H1 (cell line): ENCODE measurements around the gene ZMIZ1. TPM values are rescaled to one million over a fixed set of nuclear protein-coding genes. Genes with fewer than 3 reads are reported as not detected.
A peak's percentile ranks its signal among the peaks of the same experiment; 100 is the strongest.

Experiments used
- CTCF ChIA-PET: fragments of 300-600 bp; sonication (Branson Sonifier 250); formaldehyde crosslinking; loops from one replicate; lab custom pipeline; 2021; ENCODE audit not compliant: partially characterized antibody; lab: Charles Lee
- POLR2A ChIA-PET: fragments of 300-600 bp; sonication (Branson Sonifier 250); formaldehyde crosslinking; loops from one replicate; lab custom pipeline; 2021; ENCODE audit warnings: inconsistent platforms; ENCODE audit not compliant: partially characterized antibody; lab: Charles Lee
- DNase-seq, 2 experiments: peaks; one replicate each; pipeline versions ENCODE4 v3.0.0 to v3.0.0-alpha.2; 2010 to 2022; ENCODE audit warnings: low spot score in 2 of 2, low read depth in 1 of 2, mixed read lengths in 1 of 2
- FAIRE-seq: peaks from 2 replicates; lab custom pipeline; 2011; peaks lifted over from hg19 to GRCh38; lab: Jason Lieb, UNC
- H2AFZ ChIP-seq: 2 replicates; pipeline ENCODE4 v1.8.1; 2012; ENCODE audit warnings: low read length, inconsistent platforms
- H2AK5ac ChIP-seq: 2 replicates; pipeline ENCODE4 v1.6.1; 2013; ENCODE audit warnings: low read depth, low read length
- H2BK120ac ChIP-seq: replicated peaks from 2 replicates; pipeline ENCODE3; 2013; ENCODE audit warnings: low read depth, low read length, inconsistent platforms
- H2BK12ac ChIP-seq: 2 replicates; pipeline ENCODE4 v1.6.1; 2013; ENCODE audit warnings: low read depth, low read length
- H2BK15ac ChIP-seq: 2 replicates; pipeline ENCODE4 v1.6.1; 2013; ENCODE audit warnings: low read length
- H2BK20ac ChIP-seq: 2 replicates; pipeline ENCODE4 v1.6.1; 2013; ENCODE audit warnings: low read length
- H2BK5ac ChIP-seq: 2 replicates; pipeline ENCODE4 v1.6.1; 2013; ENCODE audit warnings: low read depth, low read length
- H3K14ac ChIP-seq: 2 replicates; pipeline ENCODE4 v1.6.1; 2013; ENCODE audit warnings: inconsistent platforms; ENCODE audit not compliant: insufficient read length
- H3K18ac ChIP-seq: 2 replicates; pipeline ENCODE4 v1.6.1; 2013; ENCODE audit warnings: low read length; ENCODE audit errors: extremely low read depth
- H3K23ac ChIP-seq: 2 replicates; pipeline ENCODE4 v1.6.1; 2013; ENCODE audit warnings: inconsistent platforms; ENCODE audit not compliant: insufficient read length
- H3K23me2 ChIP-seq: 2 replicates; pipeline ENCODE4 v1.6.1; 2013; ENCODE audit warnings: low read depth, low read length
- H3K27ac ChIP-seq: 2 replicates; pipeline ENCODE4 v1.6.1; 2011; ENCODE audit warnings: low read depth, low read length, inconsistent platforms
- H3K27me3 ChIP-seq, 4 experiments: replicated peaks in 1 of 4; 1 replicate in 1 of 4; 2 replicates in 3 of 4; pipeline versions ENCODE4 v1.6.1 to v1.8.1; 2011 to 2013; ENCODE audit warnings: low read length in 3 of 4, mild to moderate bottlenecking in 3 of 4, inconsistent platforms in 2 of 4, mixed read lengths in 2 of 4, moderate library complexity in 1 of 4; ENCODE audit not compliant: control insufficient read depth in 3 of 4, insufficient read depth in 3 of 4; ENCODE audit errors: extremely low read depth in 1 of 4
- H3K36me3 ChIP-seq, 4 experiments: 2 replicates each; pipeline versions ENCODE4 v1.6.1 to v1.8.1; 2011 to 2013; ENCODE audit warnings: mild to moderate bottlenecking in 4 of 4, low read length in 3 of 4, moderate library complexity in 2 of 4, control low read depth in 1 of 4, inconsistent platforms in 1 of 4; ENCODE audit not compliant: insufficient read depth in 4 of 4, control insufficient read depth in 2 of 4
- H3K4ac ChIP-seq: replicated peaks from 2 replicates; pipeline ENCODE3; 2013; ENCODE audit warnings: low read length, low read depth, mixed read lengths, inconsistent platforms; ENCODE audit not compliant: insufficient read length
- H3K4me1 ChIP-seq, 4 experiments: replicated peaks in 1 of 4; 1 replicate in 1 of 4; 2 replicates in 3 of 4; pipeline versions ENCODE4 v1.6.1 to v1.8.1; 2011 to 2013; ENCODE audit warnings: low read length in 3 of 4, inconsistent platforms in 2 of 4, mixed read lengths in 1 of 4; ENCODE audit not compliant: insufficient read depth in 4 of 4, control insufficient read depth in 3 of 4
- H3K4me2 ChIP-seq, 2 experiments: 2 replicates each; pipeline versions ENCODE4 v1.6.1 to v1.8.1; 2011 to 2013; ENCODE audit warnings: low read depth in 2 of 2, low read length in 2 of 2, control low read depth in 1 of 2, inconsistent platforms in 1 of 2, mild to moderate bottlenecking in 1 of 2; ENCODE audit not compliant: insufficient read depth in 1 of 2
- H3K4me3 ChIP-seq, 4 experiments: fragments of 200-600, 300-600 bp in 1 of 4; sonication (generic), shearing (Covaris generic), sonication (Bioruptor Twin) in 1 of 4; 2 replicates each; pipeline versions ENCODE4 v1.5.1 to v1.8.1; 2011 to 2016; ENCODE audit warnings: low read length in 4 of 4, low read depth in 3 of 4, control low read depth in 2 of 4, inconsistent platforms in 2 of 4, mild to moderate bottlenecking in 2 of 4, mixed read lengths in 1 of 4, moderate library complexity in 1 of 4; ENCODE audit not compliant: insufficient read depth in 2 of 4; ENCODE audit errors: extremely low read depth in 1 of 4
- H3K56ac ChIP-seq: replicated peaks from 2 replicates; pipeline ENCODE3; 2013; ENCODE audit warnings: low read depth, mild to moderate bottlenecking, mixed read lengths, low read length, inconsistent platforms; ENCODE audit not compliant: insufficient read length
- H3K79me1 ChIP-seq: 2 replicates; pipeline ENCODE4 v1.6.1; 2013; ENCODE audit warnings: low read depth, low read length, control low read depth
- H3K79me2 ChIP-seq, 2 experiments: 2 replicates each; pipeline versions ENCODE4 v1.6.1 to v1.8.1; 2012 to 2013; ENCODE audit warnings: low read length in 2 of 2, mild to moderate bottlenecking in 2 of 2, inconsistent platforms in 1 of 2; ENCODE audit not compliant: insufficient read depth in 2 of 2, control insufficient read depth in 1 of 2
- H3K9ac ChIP-seq, 4 experiments: replicated peaks in 1 of 4; 1 replicate in 1 of 4; 2 replicates in 3 of 4; pipeline versions ENCODE4 v1.6.1 to v1.8.1; 2011 to 2013; ENCODE audit warnings: low read depth in 3 of 4, low read length in 3 of 4, control low read depth in 2 of 4, mild to moderate bottlenecking in 2 of 4, moderate library complexity in 2 of 4, inconsistent platforms in 1 of 4; ENCODE audit errors: extremely low read depth in 1 of 4
- H3K9me3 ChIP-seq, 2 experiments: 2 replicates each; pipeline versions ENCODE4 v1.6.1 to v1.8.1; 2012 to 2013; ENCODE audit warnings: mild to moderate bottlenecking in 2 of 2, moderate library complexity in 2 of 2, control low read depth in 1 of 2, inconsistent platforms in 1 of 2, low read depth in 1 of 2, low read length in 1 of 2, mixed read lengths in 1 of 2; ENCODE audit not compliant: insufficient read depth in 2 of 2
- H4K20me1 ChIP-seq, 2 experiments: replicated peaks in 1 of 2; 2 replicates each; pipeline versions ENCODE3 to v1.8.1; 2011 to 2013; ENCODE audit warnings: inconsistent platforms in 2 of 2, low read length in 2 of 2, mild to moderate bottlenecking in 1 of 2; ENCODE audit not compliant: insufficient read depth in 2 of 2, control insufficient read depth in 1 of 2
- H4K5ac ChIP-seq: 2 replicates; pipeline ENCODE4 v1.6.1; 2013; ENCODE audit warnings: low read length, low read depth, mixed read lengths, inconsistent platforms; ENCODE audit not compliant: insufficient read length
- H4K8ac ChIP-seq: 2 replicates; pipeline ENCODE4 v1.8.0; 2013; ENCODE audit warnings: mild to moderate bottlenecking, moderate library complexity, low read length, inconsistent platforms; ENCODE audit not compliant: insufficient read depth; ENCODE audit errors: extremely low read depth
- H4K91ac ChIP-seq: replicated peaks from 2 replicates; pipeline ENCODE3; 2013; ENCODE audit warnings: low read length, mixed read lengths, inconsistent platforms; ENCODE audit not compliant: insufficient read length
- BCL11A ChIP-seq, 2 experiments: IDR thresholded peaks; one replicate each; pipeline ENCODE4 v1.6.1; 2011; ENCODE audit warnings: low read depth in 2 of 2, low read length in 2 of 2, mild to moderate bottlenecking in 2 of 2
- KDM5A ChIP-seq: fragments of 200-600 bp; IDR thresholded peaks from 2 replicates; pipeline ENCODE4 v1.7.1; 2012; ENCODE audit warnings: mild to moderate bottlenecking, low read length, inconsistent platforms, mixed read lengths
- MAFK ChIP-seq: IDR thresholded peaks from 2 replicates; pipeline ENCODE4 v1.6.1; 2012; ENCODE audit warnings: low read depth, mild to moderate bottlenecking, improper control_type of control experiment, low read length
- NRF1 ChIP-seq: IDR thresholded peaks from 2 replicates; pipeline ENCODE4 v1.6.1; 2011; ENCODE audit warnings: mild to moderate bottlenecking, low read depth, low read length, improper control_type of control experiment
- SIRT6 ChIP-seq: IDR thresholded peaks from one replicate; pipeline ENCODE4 v1.7.1; 2012; ENCODE audit warnings: low read length, inconsistent platforms
- ZNF274 ChIP-seq: IDR thresholded peaks from 2 replicates; pipeline ENCODE4 v1.7.0; 2012; ENCODE audit warnings: low read length, borderline replicate concordance; ENCODE audit errors: extremely low read depth
- WGBS, 2 experiments: shearing (Covaris generic) in 1 of 2; methylation state at CpG; one replicate each; pipeline versions ENCODE4 v1.1.6 to v1.1.7; 2013 to 2015; ENCODE audit warnings: low lambda C conversion rate in 2 of 2, mixed read lengths in 2 of 2, inconsistent platforms in 1 of 2, low coverage in 1 of 2, missing lambda C conversion rate in 1 of 2; ENCODE audit not compliant: insufficient replicate concordance in 2 of 2, insufficient coverage in 1 of 2, insufficient read length in 1 of 2; ENCODE audit errors: extremely low coverage in 1 of 2, missing lambda C conversion rate in 1 of 2; 5-methylcytosine and 5-hydroxymethylcytosine counted together
- polyA plus RNA-seq, 7 experiments: library from polyadenylated mRNA; depleted of rRNA in 3 of 7; stranded (reverse) in 5 of 7; unstranded in 2 of 7; fragments of >200 nt in 5 of 7; fragments of 200-250 nt in 2 of 7; gene quantifications; 1 replicate in 5 of 7; 2 replicates in 1 of 7; 4 replicates in 1 of 7; pipeline versions ENCODE4 v1.2.1 to v1.2.3, GENCODE V29; 2011 to 2013; ENCODE audit warnings: missing spikeins in 2 of 7, mixed read lengths in 2 of 7
- total RNA-seq: library from RNA; stranded (reverse); fragmentation: NEBNext Ultra II Directional; extraction: Animal tissue kit (Norgen Biotek cat#: 25700); gene quantifications from 2 replicates; pipeline ENCODE4 v1.2.1, GENCODE V29; 2021
- TF ChIP-seq, protein P1 (sequence below): IDR thresholded peaks from 2 replicates; pipeline ENCODE4 v1.6.1; 2012; ENCODE audit warnings: inconsistent platforms

The ZMIZ1 gene
- total and polyA plus RNA-seq, 2 of the 8 experiments (the other 6 are each of a cell fraction or from before 2014, with no cell fraction given), result 8.1 to 28.0 TPM

DNA sequence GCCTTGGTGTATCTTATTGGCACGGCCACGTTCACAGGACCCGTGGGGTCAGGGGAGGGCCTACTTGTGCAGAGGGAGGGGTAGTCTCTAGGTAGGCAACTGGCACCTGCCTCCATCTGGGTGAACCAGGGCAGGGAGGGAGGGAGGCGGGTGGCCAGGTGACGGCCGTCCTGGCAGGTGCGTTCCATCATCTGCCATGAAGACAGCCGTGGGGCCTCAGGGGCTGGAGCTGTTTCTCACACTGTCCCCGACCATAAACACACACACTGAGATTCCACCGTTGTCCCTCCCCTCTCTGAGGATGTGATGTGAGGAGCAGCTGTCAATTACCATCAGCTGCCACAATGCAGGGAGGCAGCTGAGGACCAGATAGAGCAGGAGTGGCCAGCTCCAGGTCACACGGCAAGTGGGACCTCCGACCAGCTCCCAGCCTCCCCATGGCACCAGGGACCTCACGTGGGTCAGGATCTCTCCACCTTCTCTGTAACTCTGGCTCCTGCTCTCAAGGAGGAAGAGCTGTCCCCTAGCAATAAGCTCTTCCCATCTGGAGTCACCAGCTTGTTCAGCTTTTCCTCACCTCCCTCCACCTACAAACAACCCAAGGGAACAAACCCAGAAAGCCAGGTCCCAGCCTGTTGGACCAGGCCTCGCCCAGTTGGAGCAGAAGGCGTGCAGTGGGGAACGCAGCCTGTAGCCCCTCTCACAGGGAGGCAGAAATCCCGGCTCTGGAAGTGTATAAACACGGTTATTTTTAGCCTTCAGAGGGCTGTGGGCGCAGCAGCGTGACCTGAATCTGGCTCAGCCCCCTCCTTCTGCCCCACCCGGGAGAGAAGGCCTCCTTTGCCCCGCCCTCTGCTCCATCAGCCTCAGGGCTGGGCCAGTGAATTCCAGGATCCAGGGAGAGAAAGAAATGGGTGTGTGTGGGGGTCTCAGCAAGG, 33.1 kb downstream of the ZMIZ1 start:
- CTCF ChIA-PET, result interaction anchor here (0.5 to 2.5 kb wide), 15 partner anchors 10 to 655 kb away, joined by 3 to 11 read pairs (median 3); no protein-coding TSS in a partner anchor
- WGBS, 2 experiments, result 82% methylated on average over 16 of the region's 22 CpGs; no CpG with 5 or more reads in 1 of the 2 experiments
- Histone ChIP-seq H3K27ac (no peak overlapping the region), H2BK12ac (no peak overlapping the region), H3K79me2 (peaks cover 13 to 99% of the 10 kb centered on the region in 2 experiments; a peak in 3 of 4 replicates), H2BK120ac (no peak overlapping the region), H3K23me2 (no peaks in the 10 kb centered on the region; the same call in 1 of the 2 replicates), H3K56ac (no peak overlapping the region), H3K27me3 (no peaks in the 10 kb centered on the region), H3K18ac (no peak overlapping the region), H3K4me1 (peaks cover 10 to 41% (median 21%) of the 10 kb centered on the region in 4 experiments), H4K20me1 (peaks cover 29 to 52% of the 10 kb centered on the region in 2 experiments), H3K9ac (no peak overlapping the region), H4K8ac (no peak overlapping the region), H2AK5ac (no peak overlapping the region; the same call in 1 of the 2 replicates), H3K4me2 (no peak overlapping the region), H3K9me3 (no peaks in the 10 kb centered on the region), H2BK15ac (peak overlapping the region; percentile 63; the same call in 1 of the 2 replicates), H2BK5ac (peak overlapping the region; percentile 66), H3K14ac (no peak overlapping the region), H3K79me1 (peaks cover 63% of the 10 kb centered on the region), H3K36me3 (no peaks in the 10 kb centered on the region), H3K4me3 (no peak overlapping the region), H3K4ac (no peak overlapping the region), H4K5ac (no peak overlapping the region), H3K23ac (no peak overlapping the region), H4K91ac (no peak overlapping the region), H2BK20ac (no peak overlapping the region), H2AFZ (no peak overlapping the region)
- TF ChIP-seq, protein P1, sequence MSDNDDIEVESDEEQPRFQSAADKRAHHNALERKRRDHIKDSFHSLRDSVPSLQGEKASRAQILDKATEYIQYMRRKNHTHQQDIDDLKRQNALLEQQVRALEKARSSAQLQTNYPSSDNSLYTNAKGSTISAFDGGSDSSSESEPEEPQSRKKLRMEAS, result no peak
- TF ChIP-seq SIRT6 (no peak), MAFK (no peak), KDM5A (no peak), ZNF274 (no peak), NRF1 (no peak), BCL11A (IDR thresholded peaks at IDR 0.05; ENCODE audit: low read depth in 2 of 2, low read length in 2 of 2) (no peak)
- POLR2A ChIA-PET, result interaction anchor here (0.7 kb wide), 1 partner anchor 57 kb away, joined by 3 read pairs; no protein-coding TSS in a partner anchor
- DNase-seq (no peak), FAIRE-seq (no peak)
